Neuronal stem cell (in vitro differentiated cells): Measurements from ENCODE around the gene CPHXL.

Experiments used
- DNase-seq: peaks from one replicate; pipeline ENCODE4 v3.0.0-alpha.2; 2013; ENCODE audit warnings: low spot score
- H2AFZ ChIP-seq: one replicate; pipeline ENCODE4 v1.6.1; 2013; ENCODE audit warnings: mild to moderate bottlenecking, low read length, inconsistent platforms
- H2AK5ac ChIP-seq: 2 replicates; pipeline ENCODE4 v1.6.1; 2013; ENCODE audit warnings: low read depth, mild to moderate bottlenecking, inconsistent platforms, low read length, moderate library complexity, mixed read lengths
- H2BK120ac ChIP-seq: 2 replicates; pipeline ENCODE4 v1.6.1; 2013; ENCODE audit warnings: low read depth, mild to moderate bottlenecking, inconsistent platforms, low read length, moderate library complexity, mixed read lengths
- H2BK12ac ChIP-seq: one replicate; pipeline ENCODE4 v1.6.1; 2013; ENCODE audit warnings: low read length, inconsistent platforms
- H2BK15ac ChIP-seq: 2 replicates; pipeline ENCODE4 v1.6.1; 2013; ENCODE audit warnings: mild to moderate bottlenecking, low read length, inconsistent platforms, mixed read lengths
- H2BK5ac ChIP-seq: one replicate; pipeline ENCODE4 v1.6.1; 2013; ENCODE audit warnings: inconsistent platforms, mild to moderate bottlenecking, low read length, moderate library complexity
- H3K14ac ChIP-seq: one replicate; pipeline ENCODE4 v1.6.1; 2013; ENCODE audit warnings: low read length, inconsistent platforms
- H3K18ac ChIP-seq: 2 replicates; pipeline ENCODE4 v1.6.1; 2013; ENCODE audit warnings: low read length, inconsistent platforms
- H3K23ac ChIP-seq: 2 replicates; pipeline ENCODE4 v1.6.1; 2013; ENCODE audit warnings: low read depth, mild to moderate bottlenecking, mixed read lengths, low read length, inconsistent platforms; ENCODE audit not compliant: poor library complexity
- H3K27ac ChIP-seq: replicated peaks from 3 replicates; pipeline ENCODE4 v1.5.1; 2013; ENCODE audit warnings: low read length, inconsistent platforms
- H3K27me3 ChIP-seq, 3 experiments: 2 replicates each; pipeline ENCODE4 v1.6.1; 2013; ENCODE audit warnings: low read length in 3 of 3, mild to moderate bottlenecking in 2 of 3, inconsistent platforms in 1 of 3, low read depth in 1 of 3, mixed read lengths in 1 of 3, moderate library complexity in 1 of 3; ENCODE audit not compliant: control insufficient read depth in 3 of 3, insufficient read depth in 3 of 3
- H3K36me3 ChIP-seq, 2 donors: replicated peaks in 1 of 2; 2 replicates each; pipeline ENCODE4 v1.6.1; 2013; ENCODE audit warnings: low read length in 2 of 2; ENCODE audit not compliant: control insufficient read depth in 2 of 2, insufficient read depth in 2 of 2
- H3K4ac ChIP-seq: 2 replicates; pipeline ENCODE4 v1.6.1; 2013; ENCODE audit warnings: inconsistent platforms, mild to moderate bottlenecking, low read length, moderate library complexity
- H3K4me1 ChIP-seq, 2 donors: 1 replicate in 1 of 2; 2 replicates in 1 of 2; pipeline ENCODE4 v1.6.1; 2013; ENCODE audit warnings: low read length in 2 of 2, low read depth in 1 of 2; ENCODE audit not compliant: control insufficient read depth in 2 of 2, insufficient read depth in 1 of 2
- H3K4me2 ChIP-seq: one replicate; pipeline ENCODE4 v1.6.1; 2013; ENCODE audit warnings: mild to moderate bottlenecking, low read length, inconsistent platforms; ENCODE audit not compliant: insufficient read depth, poor library complexity, severe bottlenecking
- H3K4me3 ChIP-seq, 2 donors: 2 replicates each; pipeline ENCODE4 v1.5.1; 2013; ENCODE audit warnings: low read length in 2 of 2, mild to moderate bottlenecking in 2 of 2, inconsistent platforms in 1 of 2, moderate library complexity in 1 of 2
- H3K79me1 ChIP-seq: one replicate; pipeline ENCODE4 v1.6.1; 2013; ENCODE audit warnings: low read depth, mild to moderate bottlenecking, inconsistent platforms, low read length, moderate library complexity
- H3K9ac ChIP-seq: one replicate; pipeline ENCODE4 v1.6.1; 2013; ENCODE audit warnings: mild to moderate bottlenecking, low read depth, low read length, inconsistent platforms; ENCODE audit not compliant: poor library complexity
- H3K9me3 ChIP-seq, 2 donors: replicated peaks in 1 of 2; 2 replicates each; pipeline versions ENCODE3 to v1.6.1; 2013; ENCODE audit warnings: low read length in 2 of 2, mild to moderate bottlenecking in 2 of 2, inconsistent platforms in 1 of 2, low read depth in 1 of 2, mixed read lengths in 1 of 2, moderate library complexity in 1 of 2; ENCODE audit not compliant: control insufficient read depth in 2 of 2, insufficient read depth in 1 of 2
- H4K8ac ChIP-seq: one replicate; pipeline ENCODE4 v1.6.1; 2013; ENCODE audit warnings: low read depth, mild to moderate bottlenecking, inconsistent platforms, low read length, moderate library complexity
- H4K91ac ChIP-seq: one replicate; pipeline ENCODE4 v1.6.1; 2013; ENCODE audit warnings: low read length, low read depth, mild to moderate bottlenecking, inconsistent platforms; ENCODE audit not compliant: poor library complexity
- WGBS, 2 donors: extraction: QIAGEN DNeasy Blood & Tissue Kit; methylation state at CpG; one replicate each; pipeline ENCODE4 v1.1.7; 2013; ENCODE audit warnings: missing lambda C conversion rate in 2 of 2, mixed read lengths in 1 of 2; ENCODE audit not compliant: insufficient read length in 2 of 2, insufficient replicate concordance in 1 of 2; ENCODE audit errors: extremely low coverage in 2 of 2; 5-methylcytosine and 5-hydroxymethylcytosine counted together

CPHXL gene

GRCh38 chr16:75745823-75746222, 19.5 kb upstream of the CPHXL start:
- no peak overlapping the region for H2BK5ac ChIP-seq
- no peak overlapping the region for H2BK12ac ChIP-seq
- no peak overlapping the region for H3K23ac ChIP-seq
- H3K27ac ChIP-seq = no peak overlapping the region
- H3K4me1 ChIP-seq = no peaks in the 10 kb centered on the region
- no CpG with 5 or more reads among the region's 1 CpG for WGBS, 2 donors
- H2AK5ac ChIP-seq = no peak overlapping the region
- H3K27me3 ChIP-seq = no peaks in the 10 kb centered on the region
- no peak overlapping the region for H3K18ac ChIP-seq
- no peak overlapping the region for H4K8ac ChIP-seq
- H2AFZ ChIP-seq = no peak overlapping the region
- no peak overlapping the region for H2BK120ac ChIP-seq
- no peak overlapping the region for H3K4ac ChIP-seq
- H4K91ac ChIP-seq = no peak overlapping the region
- H3K79me1 ChIP-seq = no peaks in the 10 kb centered on the region
- no peak for DNase-seq
- no peak overlapping the region for H3K4me2 ChIP-seq
- H3K4me3 ChIP-seq = no peak overlapping the region
- no peak overlapping the region for H2BK15ac ChIP-seq
- H3K36me3 ChIP-seq = no peaks in the 10 kb centered on the region
- peaks cover 4 to 13% of the 10 kb centered on the region in 2 donors for H3K9me3 ChIP-seq
- H3K14ac ChIP-seq = no peak overlapping the region
- H3K9ac ChIP-seq = no peak overlapping the region

- Histone ChIP-seq H3K27me3 (no peaks in the 10 kb centered on the region), H3K79me1 (no peaks in the 10 kb centered on the region), H2BK5ac (no peak overlapping the region), H2BK120ac (no peak overlapping the region), H3K9ac (no peak overlapping the region), H3K23ac (no peak overlapping the region), H3K18ac (no peak overlapping the region), H3K14ac (no peak overlapping the region), H2BK15ac (no peak overlapping the region), H2BK12ac (no peak overlapping the region), H2AK5ac (no peak overlapping the region), H3K27ac (no peak overlapping the region), H3K36me3 (no peaks in the 10 kb centered on the region), H4K8ac (no peak overlapping the region), H3K4me3 (no peak overlapping the region), H4K91ac (no peak overlapping the region), H2AFZ (no peak overlapping the region), H3K4me1 (no peaks in the 10 kb centered on the region), H3K9me3 (peaks cover 4 to 13% of the 10 kb centered on the region in 2 donors), H3K4me2 (no peak overlapping the region), H3K4ac (no peak overlapping the region)
- no CpG with 5 or more reads among the region's 1 CpG for WGBS, 2 donors
- DNase-seq = no peak
Measured at GRCh38 chr16:75745242-75745641, 19.0 kb upstream of the CPHXL start.

- Histone ChIP-seq H3K9me3 (peaks cover 4 to 13% of the 10 kb centered on the region in 2 donors), H3K4me1 (no peaks in the 10 kb centered on the region), H2AFZ (no peak overlapping the region), H2BK120ac (no peak overlapping the region), H3K27me3 (no peaks in the 10 kb centered on the region), H2BK12ac (no peak overlapping the region), H3K79me1 (no peaks in the 10 kb centered on the region), H3K14ac (no peak overlapping the region), H3K4ac (no peak overlapping the region), H4K91ac (no peak overlapping the region), H4K8ac (no peak overlapping the region), H2AK5ac (no peak overlapping the region), H2BK5ac (no peak overlapping the region), H3K23ac (no peak overlapping the region), H3K9ac (no peak overlapping the region), H3K27ac (no peak overlapping the region), H3K4me2 (no peak overlapping the region), H3K4me3 (no peak overlapping the region), H3K18ac (no peak overlapping the region), H3K36me3 (no peaks in the 10 kb centered on the region), H2BK15ac (no peak overlapping the region)
- no CpG with 5 or more reads among the region's 1 CpG for WGBS, 2 donors
- peak; percentile 26 for DNase-seq
Measured at GRCh38 chr16:75742424-75743047, 16.2 kb upstream of the CPHXL start.

GRCh38 chr16:75733305-75734211, 7.3 kb upstream of the CPHXL start:
- Histone ChIP-seq H3K4me3 (no peak overlapping the region), H3K79me1 (no peaks in the 10 kb centered on the region), H3K14ac (no peak overlapping the region), H2BK5ac (no peak overlapping the region), H2BK15ac (no peak overlapping the region), H2AK5ac (no peak overlapping the region), H2AFZ (peak overlapping the region; percentile 11), H2BK120ac (no peak overlapping the region), H3K36me3 (no peaks in the 10 kb centered on the region), H4K91ac (no peak overlapping the region), H3K4me1 (peaks cover 0 to 8% of the 10 kb centered on the region in 2 donors), H3K18ac (no peak overlapping the region), H3K27me3 (no peaks in the 10 kb centered on the region), H3K4me2 (peak overlapping the region; percentile 19), H3K4ac (no peak overlapping the region), H4K8ac (no peak overlapping the region), H2BK12ac (no peak overlapping the region), H3K9me3 (no peaks in the 10 kb centered on the region), H3K9ac (no peak overlapping the region), H3K27ac (peak overlapping the region; percentile 8), H3K23ac (no peak overlapping the region)
- peak; percentile 24 for DNase-seq
- WGBS, 2 donors = no CpG with 5 or more reads among the region's 6 CpGs
